Measurements from ENCODE around the gene AP3M1. TPM values are rescaled to one million over a fixed set of nuclear protein-coding genes. Genes with fewer than 3 reads are reported as not detected.

The AP3M1 gene
- polyA plus RNA-seq, 1 of the 3 experiments (the other 2 are of a cell fraction): 17.7 TPM

DNA sequence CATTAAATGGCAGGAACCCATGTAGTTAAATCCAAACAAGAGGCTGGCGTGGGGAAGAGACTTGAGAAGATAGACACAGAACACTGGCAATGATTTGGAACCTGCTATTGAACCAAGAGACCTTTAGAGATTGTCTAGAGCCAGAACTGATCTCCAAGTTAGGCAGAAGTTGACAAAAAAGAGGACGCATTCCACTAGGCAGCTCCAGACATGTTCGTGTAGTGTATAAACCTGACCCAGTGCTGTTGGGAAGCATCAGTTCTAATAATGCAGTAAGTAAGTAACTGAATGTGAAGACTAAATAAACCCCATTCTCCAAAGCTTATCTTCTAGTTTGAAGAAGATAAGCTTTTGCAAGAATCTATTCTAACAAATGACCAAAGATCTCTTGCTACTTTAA, 50.8 kb downstream of the AP3M1 start (continued):
- TF ChIP-seq TEAD4 (IDR thresholded peaks at IDR 0.05; ENCODE audit: borderline replicate concordance, insufficient read depth): no peak
- TF ChIP-seq TCF12 (IDR thresholded peaks at IDR 0.05): no peak
- TF ChIP-seq ELF1 (IDR thresholded peaks at IDR 0.05): no peak

GRCh38 chr10:74099420-74099819, 51.2 kb downstream of the AP3M1 start:
- Histone ChIP-seq H3K27me3 (ENCODE audit: insufficient read depth) (no peaks in the 10 kb centered on the region), H3F3A (replicated peaks; ENCODE audit: insufficient read depth) (peaks cover 40% of the 10 kb centered on the region), H3K9me2 (no peaks in the 10 kb centered on the region), H3K4me1 (ENCODE audit: control insufficient read depth in 1 of 2, insufficient read depth in 2 of 2, low read depth in 1 of 2, low read length in 1 of 2) (peaks cover 0 to 4% of the 10 kb centered on the region in 2 experiments; a peak in 1 of 4 replicates), H3K36me3 (replicated peaks in 1 of 2; ENCODE audit: control insufficient read depth in 1 of 2, insufficient read depth in 2 of 2, low read length in 1 of 2) (peaks cover 86 to 92% of the 10 kb centered on the region in 2 experiments), H3K9me3 (no peaks in the 10 kb centered on the region), H3K27ac (ENCODE audit: low read depth in 2 of 2, low read length in 1 of 2) (no peak overlapping the region; a peak in 1 of 4 replicates), H3K9ac (no peak overlapping the region), H4K20me1 (ENCODE audit: insufficient read depth) (no peaks in the 10 kb centered on the region; the same call in 1 of the 2 replicates), H2AFZ (ENCODE audit: low read depth) (no peak overlapping the region), H3K79me2 (ENCODE audit: insufficient read depth) (peaks cover 39% of the 10 kb centered on the region; the same call in 1 of the 2 replicates), H3K4me2 (no peak overlapping the region), H3K4me3 (ENCODE audit: low read depth in 2 of 2, low read length in 1 of 2) (no peak overlapping the region)
- TF ChIP-seq, protein P1, sequence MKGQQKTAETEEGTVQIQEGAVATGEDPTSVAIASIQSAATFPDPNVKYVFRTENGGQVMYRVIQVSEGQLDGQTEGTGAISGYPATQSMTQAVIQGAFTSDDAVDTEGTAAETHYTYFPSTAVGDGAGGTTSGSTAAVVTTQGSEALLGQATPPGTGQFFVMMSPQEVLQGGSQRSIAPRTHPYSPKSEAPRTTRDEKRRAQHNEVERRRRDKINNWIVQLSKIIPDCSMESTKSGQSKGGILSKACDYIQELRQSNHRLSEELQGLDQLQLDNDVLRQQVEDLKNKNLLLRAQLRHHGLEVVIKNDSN (IDR thresholded peaks at IDR 0.05; ENCODE audit: borderline replicate concordance, low read depth): no peak
- TF ChIP-seq, protein P2, sequence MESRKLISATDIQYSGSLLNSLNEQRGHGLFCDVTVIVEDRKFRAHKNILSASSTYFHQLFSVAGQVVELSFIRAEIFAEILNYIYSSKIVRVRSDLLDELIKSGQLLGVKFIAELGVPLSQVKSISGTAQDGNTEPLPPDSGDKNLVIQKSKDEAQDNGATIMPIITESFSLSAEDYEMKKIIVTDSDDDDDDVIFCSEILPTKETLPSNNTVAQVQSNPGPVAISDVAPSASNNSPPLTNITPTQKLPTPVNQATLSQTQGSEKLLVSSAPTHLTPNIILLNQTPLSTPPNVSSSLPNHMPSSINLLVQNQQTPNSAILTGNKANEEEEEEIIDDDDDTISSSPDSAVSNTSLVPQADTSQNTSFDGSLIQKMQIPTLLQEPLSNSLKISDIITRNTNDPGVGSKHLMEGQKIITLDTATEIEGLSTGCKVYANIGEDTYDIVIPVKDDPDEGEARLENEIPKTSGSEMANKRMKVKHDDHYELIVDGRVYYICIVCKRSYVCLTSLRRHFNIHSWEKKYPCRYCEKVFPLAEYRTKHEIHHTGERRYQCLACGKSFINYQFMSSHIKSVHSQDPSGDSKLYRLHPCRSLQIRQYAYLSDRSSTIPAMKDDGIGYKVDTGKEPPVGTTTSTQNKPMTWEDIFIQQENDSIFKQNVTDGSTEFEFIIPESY (IDR thresholded peaks at IDR 0.05; ENCODE audit: borderline replicate concordance, low read depth): no peak
- TF ChIP-seq NRF1 (IDR thresholded peaks at IDR 0.05; ENCODE audit: low read depth, low read length): no peak
- no peak for TF ChIP-seq CHD2 (IDR thresholded peaks at IDR 0.05; ENCODE audit: low read length, partially characterized antibody)
- TF ChIP-seq, protein P3, sequence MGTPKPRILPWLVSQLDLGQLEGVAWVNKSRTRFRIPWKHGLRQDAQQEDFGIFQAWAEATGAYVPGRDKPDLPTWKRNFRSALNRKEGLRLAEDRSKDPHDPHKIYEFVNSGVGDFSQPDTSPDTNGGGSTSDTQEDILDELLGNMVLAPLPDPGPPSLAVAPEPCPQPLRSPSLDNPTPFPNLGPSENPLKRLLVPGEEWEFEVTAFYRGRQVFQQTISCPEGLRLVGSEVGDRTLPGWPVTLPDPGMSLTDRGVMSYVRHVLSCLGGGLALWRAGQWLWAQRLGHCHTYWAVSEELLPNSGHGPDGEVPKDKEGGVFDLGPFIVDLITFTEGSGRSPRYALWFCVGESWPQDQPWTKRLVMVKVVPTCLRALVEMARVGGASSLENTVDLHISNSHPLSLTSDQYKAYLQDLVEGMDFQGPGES (IDR thresholded peaks at IDR 0.05; ENCODE audit: low read depth, low read length): no peak
- TF ChIP-seq GABPA (IDR thresholded peaks at IDR 0.05; ENCODE audit: low read depth): no peak
- no peak for TF ChIP-seq ELF1 (IDR thresholded peaks at IDR 0.05)
- TF ChIP-seq CTCF (IDR thresholded peaks at IDR 0.05): no peak
- TF ChIP-seq SIN3A (IDR thresholded peaks at IDR 0.05; ENCODE audit: borderline replicate concordance, low read depth, low read length): no peak
- TF ChIP-seq TCF12 (IDR thresholded peaks at IDR 0.05): no peak
- TF ChIP-seq TEAD4 (IDR thresholded peaks at IDR 0.05; ENCODE audit: borderline replicate concordance, insufficient read depth): no peak
- no peak for TF ChIP-seq RFX5 (IDR thresholded peaks at IDR 0.05; ENCODE audit: low read length)
- TF ChIP-seq POLR2AphosphoS5 (IDR thresholded peaks at IDR 0.05; ENCODE audit: low read depth, low read length): no peak
- TF ChIP-seq FOSL2 (IDR thresholded peaks at IDR 0.05; ENCODE audit: borderline replicate concordance, low read depth): no peak
- TF ChIP-seq MEF2A (IDR thresholded peaks at IDR 0.05; ENCODE audit: borderline replicate concordance, low read depth): no peak
- no peak for TF ChIP-seq NFIC (IDR thresholded peaks at IDR 0.05; ENCODE audit: borderline replicate concordance)
- TF ChIP-seq TAF1 (IDR thresholded peaks at IDR 0.05; ENCODE audit: borderline replicate concordance, low read depth, low read length): no peak
- WGBS (ENCODE audit: low lambda C conversion rate): 94% methylated on average over 3 of the region's 3 CpGs
- ChIA-PET POLR2A (interaction anchor here (0.6 kb wide), 1 partner anchor 8 kb away, joined by 3 read pairs; no protein-coding TSS in a partner anchor), CTCF (interaction anchor here (1.5 to 7.4 kb wide), 3 partner anchors 9 to 213 kb away, joined by 5 to 50 read pairs (median 6); no protein-coding TSS in a partner anchor)
- no peak for DNase-seq
